ENCODE measurements around the gene DPYSL5.

DNA sequence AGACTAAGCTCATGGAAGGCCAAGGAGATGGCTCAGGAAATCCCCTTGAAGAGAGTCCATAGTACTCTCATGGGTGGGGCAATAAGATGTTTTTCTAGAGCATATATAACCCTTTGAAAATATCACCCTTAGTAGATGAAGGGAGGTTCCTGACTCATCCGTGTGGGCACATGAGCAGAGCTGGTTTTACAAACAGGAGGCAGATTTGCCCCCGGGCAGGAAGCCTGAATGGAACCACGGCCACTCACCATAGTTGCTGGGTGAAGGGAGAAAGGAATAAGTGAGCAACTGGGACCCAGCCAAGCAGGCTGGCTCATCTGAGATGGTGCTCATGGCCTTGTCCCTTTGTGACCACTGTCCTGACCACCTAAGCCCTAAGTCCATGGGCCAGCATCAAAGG lies 93.6 kb downstream of the DPYSL5 start:
- TF ChIP-seq, protein P1, sequence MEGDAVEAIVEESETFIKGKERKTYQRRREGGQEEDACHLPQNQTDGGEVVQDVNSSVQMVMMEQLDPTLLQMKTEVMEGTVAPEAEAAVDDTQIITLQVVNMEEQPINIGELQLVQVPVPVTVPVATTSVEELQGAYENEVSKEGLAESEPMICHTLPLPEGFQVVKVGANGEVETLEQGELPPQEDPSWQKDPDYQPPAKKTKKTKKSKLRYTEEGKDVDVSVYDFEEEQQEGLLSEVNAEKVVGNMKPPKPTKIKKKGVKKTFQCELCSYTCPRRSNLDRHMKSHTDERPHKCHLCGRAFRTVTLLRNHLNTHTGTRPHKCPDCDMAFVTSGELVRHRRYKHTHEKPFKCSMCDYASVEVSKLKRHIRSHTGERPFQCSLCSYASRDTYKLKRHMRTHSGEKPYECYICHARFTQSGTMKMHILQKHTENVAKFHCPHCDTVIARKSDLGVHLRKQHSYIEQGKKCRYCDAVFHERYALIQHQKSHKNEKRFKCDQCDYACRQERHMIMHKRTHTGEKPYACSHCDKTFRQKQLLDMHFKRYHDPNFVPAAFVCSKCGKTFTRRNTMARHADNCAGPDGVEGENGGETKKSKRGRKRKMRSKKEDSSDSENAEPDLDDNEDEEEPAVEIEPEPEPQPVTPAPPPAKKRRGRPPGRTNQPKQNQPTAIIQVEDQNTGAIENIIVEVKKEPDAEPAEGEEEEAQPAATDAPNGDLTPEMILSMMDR (IDR thresholded peaks at IDR 0.05), result no peak
- no peak for TF ChIP-seq POLR2AphosphoS5 (IDR thresholded peaks at IDR 0.05)
- no peak for TF ChIP-seq POLR2A (IDR thresholded peaks at IDR 0.05)
